GM12878 (cell line): ENCODE measurements around the gene CFAP410. TPM values are rescaled to one million over a fixed set of nuclear protein-coding genes. Genes with fewer than 3 reads are reported as not detected.

Source experiments
- ATF7 ChIP-seq: fragments of 450-650 bp; IDR thresholded peaks from 2 replicates; pipeline ENCODE4 v1.6.1; 2016; ENCODE audit warnings: low read depth, mild to moderate bottlenecking
- BCL11A ChIP-seq: IDR thresholded peaks from 2 replicates; pipeline ENCODE4 v1.6.1; 2011; ENCODE audit warnings: low read depth, low read length
- BCL3 ChIP-seq: IDR thresholded peaks from 2 replicates; pipeline ENCODE4 v1.6.1; 2011; ENCODE audit warnings: borderline replicate concordance, low read depth, mild to moderate bottlenecking, moderate library complexity, low read length; ENCODE audit not compliant: insufficient read depth, poor library complexity, severe bottlenecking
- BCLAF1 ChIP-seq: fragments of 450-650 bp; IDR thresholded peaks from 2 replicates; pipeline ENCODE4 v1.6.1; 2017; ENCODE audit warnings: antibody characterized with exemption, mild to moderate bottlenecking, moderate library complexity
- CHD4 ChIP-seq: fragments of 200-600 bp; sonication (generic); IDR thresholded peaks from 2 replicates; pipeline ENCODE4 v1.6.1; 2016; ENCODE audit warnings: mild to moderate bottlenecking
- FOXK2 ChIP-seq: fragments of 450-650 bp; IDR thresholded peaks from 2 replicates; pipeline ENCODE4 v1.6.1; 2017; ENCODE audit warnings: mild to moderate bottlenecking, moderate library complexity
- GABPA ChIP-seq: IDR thresholded peaks from 2 replicates; pipeline ENCODE4 v1.6.1; 2014; ENCODE audit warnings: antibody characterized with exemption, low read depth, mild to moderate bottlenecking, inconsistent platforms
- HDGF ChIP-seq: fragments of 450-650 bp; IDR thresholded peaks from 2 replicates; pipeline ENCODE4 v1.6.1; 2016; ENCODE audit warnings: antibody characterized with exemption
- IRF4 ChIP-seq: IDR thresholded peaks from 2 replicates; pipeline ENCODE4 v1.6.1; 2011; ENCODE audit warnings: low read depth, low read length
- JUND ChIP-seq: IDR thresholded peaks from 2 replicates; pipeline ENCODE4 v1.6.1; 2012; ENCODE audit warnings: low read depth, mild to moderate bottlenecking, low read length, improper control_type of control experiment, moderate library complexity
- MXI1 ChIP-seq: fragments of 150-350 bp; IDR thresholded peaks from 2 replicates; pipeline ENCODE4 v1.6.1; 2011; ENCODE audit warnings: low read depth, mild to moderate bottlenecking, inconsistent platforms, low read length, improper control_type of control experiment
- NFIC ChIP-seq: IDR thresholded peaks from 2 replicates; pipeline ENCODE4 v1.6.1; 2012; ENCODE audit warnings: low read depth, mild to moderate bottlenecking, inconsistent platforms, low read length, moderate library complexity
- NFYA ChIP-seq: IDR thresholded peaks from 2 replicates; pipeline ENCODE4 v1.6.1; 2011; ENCODE audit warnings: low read depth, mild to moderate bottlenecking, low read length, improper control_type of control experiment, borderline replicate concordance
- NR2C1 ChIP-seq: fragments of 450-650 bp; IDR thresholded peaks from 2 replicates; pipeline ENCODE4 v1.6.1; 2017; ENCODE audit warnings: antibody characterized with exemption, mild to moderate bottlenecking, moderate library complexity
- PBX3 ChIP-seq: IDR thresholded peaks from 2 replicates; pipeline ENCODE4 v1.6.1; 2011; ENCODE audit warnings: mild to moderate bottlenecking, low read depth, low read length, moderate library complexity; ENCODE audit not compliant: insufficient replicate concordance
- POLR2A ChIP-seq: IDR thresholded peaks from 2 replicates; pipeline ENCODE4 v1.6.1; 2011; ENCODE audit warnings: low read depth, mild to moderate bottlenecking, low read length
- POLR2AphosphoS2 ChIP-seq: IDR thresholded peaks from 2 replicates; pipeline ENCODE4 v1.6.1; 2011; ENCODE audit warnings: low read depth, mild to moderate bottlenecking, low read length, improper control_type of control experiment, moderate library complexity
- RAD21 ChIP-seq: IDR thresholded peaks from 2 replicates; pipeline ENCODE4 v1.6.1; 2011; ENCODE audit warnings: mild to moderate bottlenecking, low read depth, low read length, moderate library complexity; ENCODE audit not compliant: insufficient read depth
- RAD51 ChIP-seq: fragments of 450-650 bp; IDR thresholded peaks from 2 replicates; pipeline ENCODE4 v1.6.1; 2016; ENCODE audit warnings: moderate library complexity, mild to moderate bottlenecking, inconsistent platforms
- RFX5 ChIP-seq: IDR thresholded peaks from 2 replicates; pipeline ENCODE4 v1.6.1; 2011; ENCODE audit warnings: low read depth, low read length, improper control_type of control experiment
- SMAD5 ChIP-seq: IDR thresholded peaks from 2 replicates; pipeline ENCODE4 v1.6.1; 2016; ENCODE audit warnings: antibody characterized with exemption, low read depth
- SUPT20H ChIP-seq: IDR thresholded peaks from 2 replicates; pipeline ENCODE4 v1.6.1; 2011; ENCODE audit warnings: low read depth, mild to moderate bottlenecking, low read length, moderate library complexity, borderline replicate concordance; ENCODE audit not compliant: control insufficient read depth
- TBL1XR1 ChIP-seq: IDR thresholded peaks from 2 replicates; pipeline ENCODE4 v1.6.1; 2012; ENCODE audit warnings: low read depth, low read length, improper control_type of control experiment
- TCF3 ChIP-seq: IDR thresholded peaks from 2 replicates; pipeline ENCODE4 v1.6.1; 2012; ENCODE audit warnings: low read depth, mild to moderate bottlenecking, low read length, borderline replicate concordance; ENCODE audit not compliant: insufficient read depth
- USF2 ChIP-seq: IDR thresholded peaks from 2 replicates; pipeline ENCODE4 v1.6.1; 2011; ENCODE audit warnings: low read depth, low read length, improper control_type of control experiment, borderline replicate concordance
- YY1 ChIP-seq: IDR thresholded peaks from 2 replicates; pipeline ENCODE4 v1.6.1; 2011; ENCODE audit warnings: low read depth, mild to moderate bottlenecking, low read length
- polyA plus RNA-seq, 11 experiments: library from polyadenylated mRNA; depleted of rRNA in 4 of 11; unstranded in 6 of 11; stranded (reverse) in 5 of 11; fragments of >200 nt; fragmentation: Nextera tagmentation in 4 of 11; fragmentation: Illumina TruSeq in 1 of 11; extraction: Ambion mirVana in 4 of 11; extraction: Trizol in 1 of 11; gene quantifications; 1 replicate in 1 of 11; 2 replicates in 10 of 11; pipeline versions ENCODE4 v1.2.1 to v1.2.3, GENCODE V29; 2011 to 2016; ENCODE audit warnings: inconsistent platforms in 2 of 11, missing spikeins in 2 of 11, low read depth in 1 of 11
- total RNA-seq, 4 experiments: library from RNA; depleted of rRNA in 3 of 4; stranded (reverse); fragments of >200 nt in 3 of 4; fragmentation: Illumina TruSeq in 1 of 4; extraction: Trizol in 1 of 4; gene quantifications; 2 replicates each; pipeline versions ENCODE4 v1.2.1 to v1.2.3, GENCODE V29; 2013 to 2021

The CFAP410 gene
- total and polyA plus RNA-seq, 10 of the 15 experiments (the other 5 are each of a cell fraction or from before 2014, with no cell fraction given), result 0.14 to 24.8 (median 11.3) TPM

- no peak for TF ChIP-seq BCLAF1
- no peak for TF ChIP-seq NR2C1
- no peak for TF ChIP-seq BCL11A
- peak; percentile 33; the same call in 1 of the 2 replicates for TF ChIP-seq POLR2AphosphoS2
- no peak for TF ChIP-seq USF2
- TF ChIP-seq GABPA, result no peak
- peak; percentile 59; the same call in 1 of the 2 replicates for TF ChIP-seq MXI1
- TF ChIP-seq NFYA, result no peak
- peak; percentile 79; the same call in 1 of the 2 replicates for TF ChIP-seq POLR2A
- no peak for TF ChIP-seq NFIC
- no peak for TF ChIP-seq SUPT20H
- TF ChIP-seq TCF3, result peak; percentile 45; the same call in 1 of the 2 replicates
- peak; percentile 64; the same call in 1 of the 2 replicates for TF ChIP-seq TBL1XR1
- TF ChIP-seq IRF4, result no peak
- peak; percentile 82 for TF ChIP-seq YY1
- no peak for TF ChIP-seq RFX5
- TF ChIP-seq RAD51, result no peak
- TF ChIP-seq SMAD5, result no peak
- 0 out of 2 replicates have a peak, but pooled peaks have one; percentile 5 for TF ChIP-seq RAD21
- TF ChIP-seq ATF7, result no peak
- no peak for TF ChIP-seq CHD4
- TF ChIP-seq BCL3, result peak; percentile 20
- 0 out of 2 replicates have a peak, but pooled peaks have one; percentile 79 for TF ChIP-seq HDGF
- no peak for TF ChIP-seq JUND
- no peak for TF ChIP-seq PBX3
- no peak for TF ChIP-seq FOXK2
Observed at GRCh38 chr21:44299458-44300261, 39.5 kb downstream of the CFAP410 start, which contains the start of gene PFKL (continued).
